SHP77 (cell line): ENCODE results near the gene GALK1.
"Not testable (repeated sequence)": the region's sequence is repeated elsewhere in the genome, so short reads cannot be mapped to it uniquely, and the experiment has no call there.

Experiments
- DNase-seq, 2 experiments: peaks; one replicate each; lab custom pipeline; 2025; lab: John Stamatoyannopoulos, UW

The GALK1 gene

GRCh38 chr17:75763613-75764416 lies 1.2 kb downstream of the GALK1 start:
- peak in 1 of 2 experiments; percentile 37 for DNase-seq

- DNase-seq: no peak
These were observed 1.8 kb downstream of the GALK1 start for GRCh38 chr17:75763269-75763607.

- no peak for DNase-seq
These were observed 2.3 kb downstream of the GALK1 start for GRCh38 chr17:75762513-75763268.

GRCh38 chr17:75759978-75760640 lies 4.9 kb downstream of the GALK1 start:
- not testable (repeated sequence) for DNase-seq

GRCh38 chr17:75759457-75759856 lies 5.5 kb downstream of the GALK1 start:
- no peak for DNase-seq

- DNase-seq: no peak
These were observed 6.7 kb downstream of the GALK1 start for GRCh38 chr17:75758131-75758905.

- DNase-seq: no peak
These were observed 7.8 kb downstream of the GALK1 start for GRCh38 chr17:75757086-75757681.

- no peak for DNase-seq
These were observed 8.4 kb downstream of the GALK1 start for GRCh38 chr17:75756451-75757085.

- DNase-seq: no peak
These were observed 9.0 kb downstream of the GALK1 start for GRCh38 chr17:75755990-75756389.

- DNase-seq: peak in 1 of 2 experiments; percentile 39
These were observed 9.6 kb downstream of the GALK1 start for GRCh38 chr17:75755205-75755901.

- DNase-seq: no peak
These were observed 10.4 kb downstream of the GALK1 start for GRCh38 chr17:75754378-75755204.

- peak; percentile 54 to 85 for DNase-seq
These were observed 11.2 kb downstream of the GALK1 start for GRCh38 chr17:75753514-75754377.

GRCh38 chr17:75752802-75753513 lies 12.0 kb downstream of the GALK1 start:
- no peak for DNase-seq

GRCh38 chr17:75752405-75752709 lies 12.6 kb downstream of the GALK1 start:
- no peak for DNase-seq

- no peak for DNase-seq
These were observed 13.2 kb downstream of the GALK1 start for GRCh38 chr17:75751676-75752404.

GRCh38 chr17:75750661-75751423 lies 14.2 kb downstream of the GALK1 start:
- DNase-seq: no peak
